ENCODE data around the gene TTYH3.

TTYH3 gene

DNA sequence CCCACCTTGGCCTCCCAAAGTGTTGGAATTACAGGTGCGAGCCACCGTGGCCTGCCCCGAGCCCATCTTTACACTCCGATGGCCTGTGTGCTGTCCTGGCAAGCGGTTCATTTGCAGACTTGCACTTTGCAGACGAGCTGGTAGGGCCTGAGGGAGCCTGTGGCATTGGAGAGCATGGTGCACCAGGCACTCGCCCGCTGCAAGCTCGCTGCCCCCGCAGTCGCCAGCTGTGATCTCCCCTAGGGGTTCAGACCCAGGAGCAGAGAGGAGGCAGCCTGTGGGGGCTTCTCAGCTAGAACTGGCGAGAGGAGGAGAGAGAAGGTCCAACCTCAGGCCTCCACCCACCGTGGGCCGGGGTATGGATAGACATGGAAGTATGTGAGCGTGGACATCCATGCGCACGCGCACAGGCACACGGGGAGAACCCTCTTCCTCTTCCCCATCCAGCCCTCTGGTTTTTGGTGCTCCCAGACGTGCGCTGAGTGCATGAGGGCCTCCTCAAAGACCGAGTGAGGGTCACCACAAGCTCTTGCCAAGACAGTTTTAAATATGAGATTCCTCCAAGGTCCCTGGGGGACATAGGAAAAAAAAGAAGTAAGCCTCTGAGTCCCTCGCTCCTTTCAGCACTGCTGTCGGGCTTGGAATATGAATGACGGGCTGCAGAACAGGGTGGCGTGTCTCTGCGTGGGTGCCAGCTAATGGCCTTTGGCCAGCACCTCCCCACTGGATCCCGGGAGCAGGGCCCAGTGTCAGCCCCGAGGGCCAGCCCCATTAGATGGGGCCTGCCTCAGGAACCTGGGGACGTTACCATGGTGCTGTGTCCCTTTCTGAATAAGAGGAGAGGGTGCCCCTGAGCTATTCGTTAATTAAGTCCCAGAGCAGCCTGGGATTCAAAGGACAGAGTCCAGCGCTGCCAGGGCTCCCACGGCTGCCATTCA, 15.1 kb upstream of the TTYH3 start:
- DNase-seq (ENCODE audit: low read depth in 3 of 3): no peak

GRCh38 chr7:2617325-2617905, 14.4 kb upstream of the TTYH3 start:
- no peak for DNase-seq (ENCODE audit: low read depth in 3 of 3)

- no peak for DNase-seq (ENCODE audit: low read depth in 3 of 3)
These were observed 12.7 kb upstream of the TTYH3 start for GRCh38 chr7:2619116-2619515.

DNA sequence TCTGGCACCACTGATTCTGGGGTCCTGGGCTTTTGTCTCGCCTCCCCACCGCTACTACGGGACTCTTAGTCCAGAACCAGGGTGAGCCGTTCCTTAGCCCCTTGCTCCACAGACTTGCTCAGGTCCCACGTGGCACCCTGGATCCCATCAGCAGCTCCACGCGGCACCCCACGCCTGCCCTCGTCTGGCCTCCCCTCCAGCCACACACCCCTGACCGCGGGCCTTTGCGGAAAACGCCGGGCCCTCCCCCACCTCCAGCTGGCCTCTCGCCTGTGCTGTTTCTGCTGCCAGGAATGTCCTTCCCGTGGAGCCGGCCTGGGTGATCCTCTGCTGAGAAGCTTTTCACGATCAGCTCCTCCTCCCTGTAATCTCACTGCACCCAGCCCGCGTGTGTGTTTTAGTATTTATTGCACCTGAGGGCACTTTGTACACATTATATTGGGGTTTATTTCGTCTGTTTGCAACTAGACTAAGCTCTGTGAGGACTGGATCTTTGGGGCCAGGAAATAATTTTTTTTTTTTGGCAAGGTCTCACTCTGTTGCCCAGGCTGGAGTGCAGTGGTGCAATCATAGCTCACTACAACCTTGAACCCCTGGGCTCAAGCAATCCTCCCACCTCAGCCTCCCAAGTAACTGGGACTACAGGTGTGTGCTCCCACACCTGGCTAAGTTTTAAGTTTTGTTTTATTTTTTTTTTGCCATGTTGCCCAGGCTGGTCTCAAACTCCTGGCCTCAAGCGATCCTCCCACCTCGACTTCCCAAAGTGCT, 10.5 kb upstream of the TTYH3 start:
- DNase-seq (ENCODE audit: low read depth in 3 of 3): no peak

- no peak for DNase-seq (ENCODE audit: low read depth in 3 of 3)
These were observed 9.7 kb upstream of the TTYH3 start for GRCh38 chr7:2621948-2622640.

DNA sequence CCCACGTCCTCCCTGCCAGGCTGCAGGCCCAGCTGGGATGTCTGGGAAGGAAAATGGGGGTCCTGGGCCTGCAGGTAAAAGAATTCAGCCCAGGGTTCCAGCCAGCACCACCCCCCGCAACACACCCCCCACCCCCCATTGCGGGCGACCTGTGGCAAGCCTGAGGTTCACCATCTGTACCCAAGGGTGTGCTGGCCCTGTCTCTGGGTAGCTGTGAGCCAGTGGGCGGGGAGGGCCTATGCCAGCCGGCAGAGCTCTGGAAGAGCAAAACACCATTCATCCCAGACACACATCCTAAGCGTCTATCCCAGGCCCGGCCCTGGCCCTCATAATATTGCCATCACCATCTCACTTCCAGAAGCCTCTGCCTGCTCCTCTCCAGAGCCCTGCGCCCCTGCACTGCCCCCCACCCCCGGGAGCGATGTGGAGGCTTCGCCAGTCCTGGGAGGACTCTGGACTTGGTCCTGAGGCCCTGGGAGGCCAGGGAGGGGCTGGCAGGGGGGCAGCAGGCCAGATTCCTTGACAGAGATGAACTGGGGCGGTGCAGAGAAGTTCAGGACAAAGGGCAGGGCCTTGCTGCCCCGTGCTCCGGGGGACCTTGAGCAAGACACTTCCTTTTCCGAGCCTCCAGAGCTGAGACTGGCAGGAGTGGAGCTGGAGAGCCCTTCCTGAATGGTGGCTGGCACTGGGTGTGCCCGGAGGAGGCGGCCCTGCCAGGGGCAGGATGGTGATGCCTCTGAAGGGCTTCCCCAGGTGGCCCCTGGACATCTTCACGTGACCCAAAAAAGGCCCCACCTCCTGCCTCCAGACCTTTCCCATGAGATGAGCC, 8.7 kb upstream of the TTYH3 start:
- no peak for DNase-seq (ENCODE audit: low read depth in 3 of 3)

GRCh38 chr7:2623698-2624014, 8.1 kb upstream of the TTYH3 start:
- DNase-seq (ENCODE audit: low read depth in 3 of 3): no peak

DNA sequence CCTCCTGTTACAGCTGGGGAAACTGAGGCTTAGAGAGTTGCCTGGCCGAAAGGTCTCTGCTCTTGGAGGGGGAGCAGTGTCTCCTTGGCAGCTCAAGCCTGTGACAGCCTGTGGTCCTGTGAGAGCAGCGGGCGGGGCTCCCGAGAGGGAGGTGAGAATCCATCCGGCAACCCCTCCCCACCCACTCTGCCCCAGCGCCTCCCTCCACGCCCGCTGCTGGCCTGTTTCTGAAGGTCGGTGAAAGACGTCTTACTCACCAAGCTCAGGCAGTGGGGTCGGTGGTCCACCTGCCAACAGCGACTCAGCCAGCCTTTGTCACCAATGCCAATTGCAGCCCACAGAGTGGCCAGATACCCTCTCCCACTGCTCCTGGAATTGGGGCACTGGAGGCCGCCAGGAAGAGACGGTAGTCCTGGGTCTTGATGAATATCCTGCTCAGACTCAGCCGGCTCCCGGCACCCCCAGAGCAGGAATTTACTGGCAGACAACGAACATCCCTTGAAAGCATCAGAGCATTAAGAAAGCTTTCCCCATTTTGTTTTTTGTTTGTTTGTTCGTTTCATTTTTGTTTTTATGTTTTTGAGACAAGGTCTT, 7.4 kb upstream of the TTYH3 start:
- DNase-seq (ENCODE audit: low read depth in 3 of 3): no peak

DNA sequence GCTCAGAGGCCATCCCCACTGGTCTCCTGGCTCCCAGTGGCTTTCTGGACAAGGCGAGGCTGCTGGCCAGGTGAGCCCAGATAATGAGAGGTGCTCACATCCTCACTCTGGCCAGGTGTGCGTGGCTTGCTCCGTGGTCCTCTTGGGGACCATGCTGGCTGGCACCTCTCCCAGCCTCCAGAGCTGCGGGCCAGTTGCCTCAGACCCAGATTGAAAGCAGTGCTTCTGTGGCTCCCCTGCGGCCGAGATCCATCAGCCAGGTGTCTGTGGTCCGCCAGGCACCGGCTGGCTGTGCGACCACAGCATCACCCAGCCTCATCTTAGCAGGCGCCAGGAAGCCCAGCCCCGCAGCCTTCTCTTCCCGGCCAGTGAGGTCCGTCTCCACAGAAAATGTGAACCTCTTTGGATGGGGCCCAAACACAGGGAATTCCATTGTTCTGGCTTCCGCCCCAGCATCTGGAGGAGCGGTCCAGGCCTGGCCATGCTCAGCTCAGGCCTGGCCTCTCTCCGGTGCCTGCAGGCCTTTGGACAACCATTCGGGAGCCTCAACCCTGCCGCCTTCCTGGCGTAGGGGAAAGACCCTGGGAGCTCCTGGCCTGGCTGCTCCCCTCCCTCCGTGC, 5.2 kb upstream of the TTYH3 start:
- no peak for DNase-seq (ENCODE audit: low read depth in 3 of 3)

- no peak for DNase-seq (ENCODE audit: low read depth in 3 of 3)
These were observed 4.3 kb upstream of the TTYH3 start for GRCh38 chr7:2627258-2628129.

DNA sequence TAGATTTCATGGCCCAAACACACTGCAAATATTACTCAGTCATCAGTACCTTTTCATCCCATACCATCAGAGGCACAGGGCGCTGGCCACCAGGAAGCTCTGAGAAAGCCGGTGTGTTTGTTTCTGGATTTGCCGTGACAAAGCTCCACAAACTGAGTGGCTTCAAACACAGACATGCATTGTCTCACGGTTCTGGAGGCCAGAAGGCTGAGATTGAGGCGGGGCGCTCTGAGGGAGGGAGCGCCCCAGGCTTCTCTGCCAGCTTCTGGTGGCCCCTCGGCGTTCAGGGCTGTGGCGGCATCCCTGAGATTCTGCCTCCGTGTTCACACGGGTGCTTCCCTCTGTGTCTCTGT, 3.7 kb upstream of the TTYH3 start:
- no peak for DNase-seq (ENCODE audit: low read depth in 3 of 3)

GRCh38 chr7:2628891-2629290, 2.9 kb upstream of the TTYH3 start:
- no peak for DNase-seq (ENCODE audit: low read depth in 3 of 3)

- DNase-seq (ENCODE audit: low read depth in 3 of 3): no peak
These were observed 1.8 kb upstream of the TTYH3 start for GRCh38 chr7:2629746-2630681.

- DNase-seq (ENCODE audit: low read depth in 3 of 3): peak in 2 of 3 experiments; percentile 31 to 46
These were observed 1.1 kb downstream of the TTYH3 start for GRCh38 chr7:2632733-2633537.

GRCh38 chr7:2633538-2634266, 1.9 kb downstream of the TTYH3 start:
- DNase-seq (ENCODE audit: low read depth in 3 of 3): peak in 2 of 3 experiments; percentile 28 to 31

DNA sequence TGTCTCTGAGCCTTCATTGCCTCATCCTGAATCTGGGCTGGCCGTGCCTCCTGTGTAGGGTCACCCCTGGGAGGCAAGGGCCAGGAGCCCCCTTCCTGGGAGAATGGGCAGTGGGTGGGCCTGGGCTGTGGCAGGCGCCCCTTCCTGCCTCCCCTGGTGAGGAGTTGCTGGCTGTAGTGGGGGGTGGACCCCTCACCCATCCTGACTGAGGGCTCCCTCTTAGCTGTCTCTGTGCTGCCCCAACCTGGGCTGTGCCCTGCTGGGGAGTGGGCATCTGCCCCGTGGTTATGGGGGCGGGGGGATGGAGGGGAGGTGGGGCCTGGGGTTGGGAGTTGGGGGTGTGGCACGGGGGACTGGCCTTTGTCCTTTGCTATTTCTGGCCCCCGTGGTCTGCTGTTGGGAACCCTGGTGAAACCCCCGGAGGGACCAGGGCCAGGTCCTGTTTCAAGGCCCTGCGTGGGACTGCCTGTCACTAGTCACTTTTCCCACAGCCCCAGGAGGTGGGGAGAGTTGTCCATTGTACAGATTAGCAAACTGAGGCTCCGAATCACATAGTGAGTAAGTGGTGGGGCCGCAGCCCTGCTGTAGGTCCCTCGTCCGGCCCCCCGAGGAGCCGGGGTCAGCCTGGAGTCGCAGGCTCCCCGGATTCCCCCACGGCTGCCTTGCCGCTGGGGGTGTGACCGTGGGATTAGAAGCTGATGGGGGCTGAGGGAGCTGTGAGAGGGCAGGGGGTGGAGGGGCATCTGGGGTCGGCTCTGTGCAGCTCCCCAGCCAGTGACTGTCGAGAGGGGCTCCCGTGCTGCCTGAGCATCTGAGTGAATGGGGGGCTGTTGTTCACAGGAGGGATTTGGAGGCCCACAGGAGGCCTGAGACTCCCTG, 2.7 kb downstream of the TTYH3 start:
- DNase-seq (ENCODE audit: low read depth in 3 of 3): no peak

All from stimulated activated CD4-positive, alpha-beta T cell treated with anti-CD3 and anti-CD28 coated beads, TNF-alpha, amount 100 ng/mL, for 4 hours (primary cell).